ENCODE measurements around the gene HOXD10.

HOXD10 gene

DNA sequence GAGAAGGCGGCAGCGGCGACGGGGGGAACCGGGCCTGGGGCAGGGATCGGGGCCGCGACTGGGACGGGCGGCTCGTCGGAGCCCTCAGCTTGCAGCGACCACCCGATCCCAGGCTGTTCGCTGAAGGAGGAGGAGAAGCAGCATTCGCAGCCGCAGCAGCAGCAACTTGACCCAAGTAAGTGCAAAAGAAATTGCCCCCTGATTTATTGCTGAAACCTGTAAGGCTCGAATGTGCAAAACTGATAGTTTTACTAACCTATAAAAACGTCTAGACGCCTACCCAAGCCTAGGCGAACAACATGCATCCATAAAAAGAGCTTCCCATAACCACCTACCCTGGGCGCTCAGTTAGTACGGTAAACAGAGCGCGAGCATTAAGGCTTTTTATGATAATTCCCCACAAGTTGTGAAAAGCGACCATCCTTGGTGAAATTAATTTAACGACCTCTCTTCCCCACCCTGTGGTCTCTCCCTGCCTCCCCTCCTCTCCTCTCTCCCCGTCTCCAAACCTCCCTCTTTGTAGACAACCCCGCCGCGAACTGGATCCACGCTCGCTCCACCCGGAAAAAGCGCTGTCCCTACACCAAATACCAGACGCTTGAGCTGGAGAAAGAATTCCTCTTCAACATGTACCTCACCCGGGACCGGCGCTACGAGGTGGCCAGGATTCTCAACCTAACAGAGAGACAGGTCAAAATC lies 7.0 kb downstream of the HOXD10 start:
- DNase-seq, result no peak

GRCh38 chr2:176124110-176124946 lies 7.8 kb downstream of the HOXD10 start:
- DNase-seq, result no peak

DNA sequence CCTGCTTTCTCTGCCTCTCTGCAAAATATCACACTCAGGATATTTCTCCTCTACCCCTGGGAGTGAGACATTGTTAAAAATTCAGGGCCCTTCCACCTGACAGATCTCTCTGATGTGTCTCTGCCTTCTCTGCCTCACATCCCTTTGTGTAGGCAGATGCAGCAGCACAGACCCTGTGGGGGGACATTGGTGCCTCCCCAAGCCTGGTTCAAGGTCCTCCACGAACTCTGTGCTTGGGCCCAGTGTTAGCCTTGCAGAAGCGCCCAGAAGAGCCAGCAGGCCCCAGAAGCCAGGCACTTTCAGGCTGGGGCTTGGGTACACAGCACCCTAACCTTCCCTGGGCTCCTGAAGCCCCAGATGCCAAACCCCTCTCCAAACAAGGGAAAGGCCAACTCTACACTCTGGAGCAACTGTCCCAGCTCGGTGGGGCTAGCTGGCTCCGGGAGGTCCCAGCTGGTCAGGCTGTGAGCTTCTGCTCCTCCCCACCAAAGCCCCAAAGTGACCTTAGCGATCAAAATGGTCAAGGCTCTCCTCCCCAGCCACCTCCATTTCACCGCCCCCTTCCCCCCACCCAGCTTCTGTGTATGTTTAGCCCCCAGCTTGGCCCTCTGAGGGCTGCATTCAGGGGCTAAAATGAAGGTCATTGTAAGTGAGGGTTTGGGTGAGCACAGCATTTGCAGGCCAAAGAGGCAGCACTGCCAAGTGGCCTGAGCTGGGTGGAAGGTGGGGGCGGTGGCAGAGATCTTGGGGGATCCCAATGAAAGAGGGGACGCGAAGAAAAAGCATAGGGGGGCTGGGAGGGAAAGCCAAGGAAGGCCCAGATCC lies 8.6 kb downstream of the HOXD10 start:
- DNase-seq, result no peak

DNA sequence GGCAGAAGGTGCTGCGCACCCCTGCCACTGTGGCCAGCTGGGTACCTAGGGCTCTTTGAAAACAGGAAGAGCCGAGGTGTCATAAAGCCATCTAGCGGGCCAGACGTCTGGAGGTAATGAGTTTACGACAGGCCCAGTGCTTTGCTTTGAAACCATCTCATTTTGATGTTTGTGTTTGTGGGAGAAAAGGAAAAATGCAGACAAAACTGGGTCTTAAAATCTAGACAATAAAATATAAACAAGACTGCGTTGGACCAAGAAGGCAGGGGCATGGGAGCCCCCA lies 9.1 kb downstream of the HOXD10 start:
- no peak for DNase-seq

- DNase-seq, result peak; percentile 42 to 72
These were observed 10.6 kb downstream of the HOXD10 start for GRCh38 chr2:176126929-176127773.

GRCh38 chr2:176127774-176128072 lies 11.1 kb downstream of the HOXD10 start:
- no peak for DNase-seq

GRCh38 chr2:176128172-176128981 lies 11.8 kb downstream of the HOXD10 start:
- DNase-seq, result no peak

GRCh38 chr2:176128982-176129796 lies 12.6 kb downstream of the HOXD10 start, which contains the start of gene HOXD8:
HOXD8 (plus strand) TSS chr2:176129705; CDS start chr2:176130367, 662 bp downstream.
- DNase-seq, result no peak

- DNase-seq, result no peak
These were observed 13.2 kb downstream of the HOXD10 start for GRCh38 chr2:176129813-176130146.

DNA sequence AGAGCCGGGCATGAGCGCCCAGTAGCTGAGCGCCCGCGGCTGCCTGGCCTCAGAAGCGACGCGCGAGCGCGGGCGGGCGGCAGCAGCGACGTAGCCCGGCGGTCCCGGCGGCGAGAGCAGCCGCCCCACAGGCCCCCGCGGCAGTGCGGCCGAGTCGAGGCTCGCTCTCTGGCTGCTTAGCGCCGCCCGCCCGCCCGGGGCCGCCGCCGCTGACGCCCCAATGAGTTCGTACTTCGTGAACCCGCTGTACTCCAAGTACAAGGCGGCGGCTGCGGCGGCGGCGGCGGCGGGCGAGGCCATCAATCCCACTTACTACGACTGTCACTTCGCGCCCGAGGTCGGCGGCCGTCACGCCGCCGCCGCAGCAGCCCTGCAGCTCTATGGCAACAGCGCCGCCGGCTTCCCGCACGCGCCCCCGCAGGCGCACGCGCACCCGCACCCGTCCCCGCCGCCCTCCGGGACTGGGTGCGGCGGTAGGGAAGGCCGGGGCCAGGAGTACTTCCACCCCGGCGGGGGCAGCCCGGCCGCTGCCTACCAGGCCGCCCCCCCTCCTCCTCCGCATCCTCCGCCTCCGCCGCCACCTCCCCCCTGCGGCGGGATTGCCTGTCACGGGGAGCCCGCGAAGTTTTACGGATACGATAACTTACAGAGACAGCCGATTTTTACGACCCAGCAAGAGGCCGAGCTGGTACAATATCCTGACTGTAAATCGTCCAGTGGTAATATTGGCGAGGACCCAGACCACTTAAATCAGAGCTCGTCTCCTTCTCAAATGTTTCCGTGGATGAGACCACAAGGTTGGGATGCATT lies 13.8 kb downstream of the HOXD10 start:
- no peak for DNase-seq

- DNase-seq, result no peak
These were observed 14.6 kb downstream of the HOXD10 start for GRCh38 chr2:176130957-176131847.

- DNase-seq, result no peak
These were observed 15.2 kb downstream of the HOXD10 start for GRCh38 chr2:176131848-176132158.

- DNase-seq, result peak in 1 of 2 donors; percentile 32
These were observed 15.9 kb downstream of the HOXD10 start for GRCh38 chr2:176132205-176133171.

- no peak for DNase-seq
These were observed 16.8 kb downstream of the HOXD10 start for GRCh38 chr2:176133389-176133788.

- no peak for DNase-seq
These were observed 17.5 kb downstream of the HOXD10 start for GRCh38 chr2:176134035-176134434.

DNA sequence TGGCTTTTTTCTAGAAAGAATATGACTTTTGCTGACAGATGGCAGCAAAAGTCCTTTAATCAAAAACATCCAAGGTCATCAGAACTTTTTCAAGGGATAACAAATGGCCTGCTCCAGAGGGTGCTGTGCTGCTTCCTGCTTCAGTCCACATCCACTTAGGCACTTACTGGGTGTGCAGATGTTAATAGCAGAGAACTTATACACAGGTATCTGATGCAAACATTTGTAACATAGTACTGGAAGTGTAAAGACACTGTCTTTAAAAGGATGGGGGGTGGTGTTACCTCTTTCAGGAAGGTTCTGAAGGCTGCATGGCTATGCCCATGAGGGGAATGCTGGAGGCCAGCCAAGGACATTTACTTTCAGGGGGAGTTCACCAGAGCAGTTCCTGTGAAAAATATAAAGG lies 18.5 kb downstream of the HOXD10 start:
- DNase-seq, result no peak

DNA sequence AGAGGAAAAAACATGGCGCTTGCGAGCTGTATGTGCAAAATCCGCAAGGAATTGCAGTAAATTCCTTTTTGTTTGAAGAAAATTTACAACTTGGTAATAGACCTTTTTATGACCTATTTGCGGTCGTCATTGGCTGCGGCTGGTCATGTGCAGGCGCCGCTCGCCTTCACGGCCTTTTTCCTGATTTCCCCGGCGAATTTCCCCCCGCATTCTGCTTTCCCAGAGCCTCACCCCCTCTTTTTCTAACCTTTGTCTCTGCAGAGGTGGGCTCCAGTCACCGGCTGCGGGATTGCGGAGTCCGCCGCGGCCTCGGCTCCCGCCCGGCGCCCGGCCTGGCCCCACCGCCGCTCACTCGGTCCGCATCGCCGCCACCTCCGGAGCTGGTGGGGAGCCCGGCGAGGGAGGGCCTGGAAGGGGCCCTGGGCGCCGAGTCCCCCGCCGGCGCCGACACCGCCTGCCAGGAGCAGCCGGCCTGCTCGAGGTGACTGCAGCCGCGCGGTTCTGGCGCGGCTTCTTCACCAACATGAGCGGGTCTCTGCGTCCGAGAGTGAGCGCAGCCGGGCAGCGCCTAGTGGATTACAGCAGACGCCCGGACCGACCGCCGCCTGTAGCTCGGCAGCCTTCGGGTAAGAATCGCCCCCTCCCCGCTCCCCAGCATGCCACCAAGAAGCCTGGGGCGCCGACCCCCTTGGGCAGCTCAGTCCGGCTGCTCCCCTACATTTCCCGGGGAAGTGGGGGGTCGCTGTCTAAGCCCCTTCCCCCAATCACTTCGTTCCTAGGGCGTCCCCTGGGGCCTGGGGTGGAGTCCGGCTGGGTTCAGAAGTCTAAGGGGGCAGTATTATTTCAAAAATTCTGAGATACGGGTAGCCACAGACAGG lies 20.0 kb downstream of the HOXD10 start:
- DNase-seq, result no peak

All from CD4-positive, alpha-beta T cell treated with Interferon alpha-2 for 1 hour (primary cell).